PC-3 (cell line): ENCODE data around the gene PNP.

Experiments
- CTCF ChIP-seq: fragments of 300-600 bp; sonication (generic); conservative IDR thresholded peaks from 2 replicates; pipeline ENCODE4 v1.5.1; 2017; ENCODE audit warnings: antibody characterized with exemption, low read depth, mild to moderate bottlenecking, low read length
- EZH2 ChIP-seq: fragments of 300-600 bp; sonication (generic); IDR thresholded peaks from one replicate; pipeline ENCODE4 v1.6.1; 2017; ENCODE audit warnings: antibody characterized with exemption, mild to moderate bottlenecking, low read length; ENCODE audit not compliant: unreplicated experiment
- EZH2phosphoT487 ChIP-seq: fragments of 300-600 bp; sonication (generic); IDR thresholded peaks from 2 replicates; pipeline ENCODE4 v1.6.1; 2018; ENCODE audit warnings: mild to moderate bottlenecking, antibody characterized with exemption, low read length, borderline replicate concordance

- no peak for TF ChIP-seq EZH2
- TF ChIP-seq CTCF, result no peak
- no peak for TF ChIP-seq EZH2phosphoT487
Observed at GRCh38 chr14:20441461-20441860, 27.7 kb upstream of the PNP start.
